GM21526 (cell line): Measurements from ENCODE around the gene AGBL4.
A peak's percentile ranks its signal among the peaks of the same experiment; 100 is the strongest.

Experiments
- ATAC-seq: cut with Tn5 transposase; IDR thresholded peaks from one replicate; pipeline ENCODE4 v1.9.1; 2021; ENCODE audit warnings: moderate library complexity; ENCODE audit not compliant: unreplicated experiment, low FRiP score

Gene AGBL4

DNA sequence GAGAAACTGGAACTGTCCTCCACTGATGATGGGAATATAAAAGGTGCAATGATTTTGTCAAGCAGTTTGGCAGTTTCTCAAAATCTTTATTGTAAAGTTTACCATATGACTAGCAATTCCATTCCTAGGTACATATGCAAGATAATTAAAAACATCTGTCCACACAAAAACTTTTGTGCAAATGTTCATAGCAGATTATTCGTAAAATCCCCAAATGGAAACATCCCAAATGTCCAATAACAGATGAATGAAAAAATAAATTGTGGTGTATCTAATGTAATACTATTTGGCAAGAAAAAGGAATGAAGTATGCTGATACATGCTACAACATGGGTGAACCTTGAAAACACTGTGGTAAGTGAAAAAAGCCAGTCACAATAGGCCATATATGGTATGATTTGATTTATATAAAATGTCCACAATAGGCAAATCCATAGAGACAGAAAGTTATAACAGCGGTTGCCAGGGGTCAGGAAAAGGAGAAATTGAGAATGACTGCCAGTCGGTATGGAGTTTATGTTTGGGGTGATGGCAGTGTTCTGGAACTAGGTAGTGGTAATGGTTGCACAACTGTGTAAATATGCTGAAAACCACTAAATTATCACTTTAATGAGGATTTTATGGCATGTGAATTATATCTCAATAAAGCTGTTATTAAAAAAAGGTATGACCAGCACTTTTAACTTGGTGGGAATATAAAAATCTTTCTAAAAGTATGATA, 1165.4 kb downstream of the AGBL4 start:
- ATAC-seq: no peak

DNA sequence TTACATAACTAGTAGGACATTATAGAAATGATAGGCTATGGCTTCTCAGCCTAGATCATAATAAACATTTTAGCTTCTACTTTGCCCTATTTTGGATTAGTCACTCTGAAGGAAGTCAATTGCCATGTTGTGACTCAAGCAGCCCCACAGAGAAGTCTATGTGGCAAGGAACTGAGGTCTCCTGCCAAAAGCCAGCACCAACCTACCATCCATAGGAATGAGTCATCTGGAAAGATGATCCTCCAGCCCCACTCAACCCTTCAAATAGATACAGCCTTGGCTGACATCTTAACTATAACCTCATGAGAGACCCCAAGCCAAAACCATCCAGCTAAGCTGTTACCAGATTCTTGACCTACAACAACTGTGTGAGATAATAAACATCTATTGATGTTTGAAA, 1170.7 kb downstream of the AGBL4 start:
- ATAC-seq: no peak

DNA sequence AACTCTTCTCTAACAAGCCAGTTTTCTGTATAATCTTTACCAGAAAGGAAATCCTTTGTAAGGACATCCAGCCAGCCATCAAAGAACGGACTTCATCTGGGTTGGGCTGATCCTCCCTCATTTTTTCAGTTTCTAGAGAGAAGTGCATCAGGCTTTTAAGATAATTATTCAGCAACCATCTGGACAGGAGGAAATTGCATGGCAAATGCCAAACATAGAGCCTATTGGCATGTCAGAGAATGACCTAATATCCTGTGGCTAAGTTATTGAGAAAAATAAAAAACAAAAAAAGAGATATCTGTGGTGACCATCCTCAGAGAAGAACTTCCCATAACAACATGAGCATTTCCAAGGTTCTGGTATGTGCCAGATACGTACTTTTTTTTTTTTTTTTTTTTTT, 1172.1 kb downstream of the AGBL4 start:
- no peak for ATAC-seq

DNA sequence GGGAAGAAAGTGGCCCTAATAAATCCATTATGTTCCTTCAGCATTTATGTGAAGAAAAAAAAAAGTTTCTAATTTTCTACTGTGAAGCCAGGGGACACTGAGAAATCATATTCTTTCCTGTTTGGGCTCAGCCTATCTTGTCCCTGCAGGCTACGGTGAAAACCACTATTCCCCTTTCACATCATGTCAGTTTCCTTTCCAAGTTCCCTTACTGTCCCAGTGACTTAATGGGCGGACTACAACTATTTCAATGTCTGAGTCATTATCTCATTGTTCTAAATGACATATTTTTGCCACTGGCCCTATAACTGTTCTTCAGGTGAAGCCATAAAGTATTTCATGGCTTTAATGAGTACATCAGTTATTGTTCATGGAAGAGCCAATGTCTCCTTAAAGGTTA, 1175.7 kb downstream of the AGBL4 start:
- no peak for ATAC-seq

DNA sequence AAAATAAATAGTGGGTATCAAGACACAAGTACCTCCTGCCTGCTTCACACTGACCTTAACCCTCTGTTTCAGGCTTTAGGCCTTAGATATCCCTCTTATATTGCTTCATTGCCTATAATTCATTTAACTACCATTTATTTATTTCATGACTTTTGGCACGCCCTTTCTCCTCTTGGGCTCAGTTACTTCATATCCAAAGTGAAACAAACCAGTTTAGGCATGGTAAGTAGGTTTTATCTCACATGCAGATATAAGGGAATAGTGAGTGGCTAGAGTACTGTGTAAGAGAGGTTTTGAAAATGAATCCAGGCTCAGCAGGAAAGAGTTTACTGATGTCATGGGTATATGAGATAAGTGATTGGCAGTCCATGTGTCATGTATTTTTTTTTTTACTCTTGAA, 1177.3 kb downstream of the AGBL4 start:
- ATAC-seq: no peak

DNA sequence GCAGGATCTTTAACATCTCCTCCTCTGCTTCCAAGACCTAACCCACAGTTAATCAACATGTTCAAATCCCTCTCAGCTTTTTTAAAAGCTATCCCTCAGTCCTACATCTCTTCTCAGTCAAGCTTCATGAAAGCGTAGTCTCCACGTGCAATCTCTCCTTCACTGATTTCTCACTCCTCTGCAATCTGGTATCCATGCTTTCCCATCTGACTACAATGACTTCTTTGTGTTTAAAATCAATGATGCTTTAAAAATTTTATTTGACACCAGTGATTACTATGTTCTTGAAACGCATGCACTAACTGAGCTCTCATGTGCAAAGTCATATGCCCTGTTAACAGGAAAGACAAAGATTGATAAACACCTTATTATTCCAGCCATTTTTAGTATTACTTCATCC, 1179.6 kb downstream of the AGBL4 start:
- ATAC-seq: no peak

DNA sequence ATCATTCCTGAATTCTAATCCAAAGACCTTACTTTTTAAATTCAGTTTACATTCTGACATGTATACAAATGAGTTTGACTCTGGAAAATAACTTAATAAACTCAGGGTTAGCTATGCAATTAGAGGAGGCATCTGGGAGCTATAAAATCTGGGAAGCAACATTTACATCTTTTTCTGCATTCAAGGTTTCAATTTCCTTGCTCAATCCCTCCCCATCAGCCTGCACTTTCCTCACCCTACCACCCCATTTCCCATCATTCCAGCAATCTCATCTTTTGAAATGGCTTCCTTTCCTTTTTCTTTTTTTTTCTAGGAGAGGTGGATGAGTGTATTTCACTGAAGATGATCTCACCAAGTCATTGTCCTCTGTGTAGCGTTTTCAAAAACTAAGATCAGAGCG, 1181.8 kb downstream of the AGBL4 start:
- no peak for ATAC-seq

DNA sequence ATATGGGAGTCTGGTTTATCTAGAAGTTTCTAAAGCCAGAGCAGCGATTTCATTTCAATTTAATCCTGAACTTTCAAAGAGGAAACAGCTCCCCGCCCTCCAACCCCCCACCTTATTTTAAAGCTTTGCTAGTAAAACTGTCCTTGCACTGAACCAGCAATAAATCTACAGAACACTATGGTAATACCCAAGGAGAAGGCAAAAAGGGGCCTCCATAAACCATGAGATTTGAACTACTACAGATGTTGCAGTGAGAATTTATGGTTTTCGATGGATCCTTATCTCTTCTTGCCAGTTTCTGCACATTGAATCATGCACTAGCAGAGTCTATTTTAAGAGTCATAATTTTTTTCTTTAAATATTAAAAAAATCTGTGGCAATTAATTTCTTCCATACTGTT, 1182.3 kb downstream of the AGBL4 start:
- ATAC-seq: no peak

DNA sequence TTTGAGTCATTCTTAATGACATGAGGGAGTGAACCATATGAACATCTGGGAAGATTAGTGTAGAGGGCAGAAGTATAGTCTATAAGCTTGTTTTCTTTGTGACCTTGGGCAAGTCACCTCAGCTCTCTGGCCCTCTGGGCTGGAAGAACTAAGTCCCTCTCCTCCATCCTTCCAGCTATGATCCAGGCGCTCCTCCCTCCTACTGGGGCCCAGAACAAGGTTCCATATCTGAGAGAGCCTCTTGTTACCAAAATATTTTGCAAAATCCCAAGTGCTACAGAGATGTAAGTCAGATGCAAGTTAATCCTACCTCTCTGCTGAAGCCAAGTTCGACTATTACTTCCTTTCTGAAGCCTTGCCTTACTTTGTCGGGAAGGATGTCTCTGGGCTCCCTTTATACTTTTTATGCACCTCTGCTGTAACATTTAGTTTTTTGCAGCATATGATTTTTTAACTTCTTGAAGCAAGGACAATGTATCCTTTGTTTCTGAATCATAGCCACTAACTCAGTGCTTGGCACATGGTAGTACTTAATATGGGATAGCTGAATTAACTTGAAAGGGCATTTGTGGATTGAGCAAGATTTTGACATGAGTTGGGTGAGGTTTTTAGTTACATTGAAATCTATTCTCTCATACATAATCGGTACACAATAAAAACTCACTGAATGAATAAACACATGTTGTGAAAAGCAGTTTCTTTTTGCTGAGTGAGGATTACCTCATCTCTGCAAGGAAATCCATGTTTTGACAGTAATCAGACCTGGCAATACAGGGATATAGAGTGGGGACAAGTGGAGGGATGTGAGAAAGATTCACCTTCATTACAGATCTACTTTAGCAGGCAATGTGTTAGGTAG, 1192.4 kb downstream of the AGBL4 start:
- no peak for ATAC-seq

DNA sequence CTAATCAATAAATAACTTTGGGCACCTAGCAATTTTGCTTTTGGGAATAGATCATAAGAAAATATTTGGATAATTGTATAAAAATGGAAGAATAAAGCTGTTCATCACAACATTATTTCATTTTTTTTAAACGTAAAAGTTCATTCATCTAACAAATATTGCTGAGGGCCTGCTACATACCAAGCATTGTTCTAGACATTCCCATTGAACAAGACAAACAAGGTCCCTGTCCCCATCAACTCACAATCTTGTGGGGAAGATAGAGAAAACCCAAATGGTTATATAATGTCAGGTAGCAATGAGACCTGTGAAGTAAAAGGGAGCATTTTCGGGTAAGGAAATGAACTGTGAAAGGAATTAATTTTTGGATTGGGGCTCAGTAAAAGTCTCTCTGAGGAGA, 1193.0 kb downstream of the AGBL4 start:
- no peak for ATAC-seq

DNA sequence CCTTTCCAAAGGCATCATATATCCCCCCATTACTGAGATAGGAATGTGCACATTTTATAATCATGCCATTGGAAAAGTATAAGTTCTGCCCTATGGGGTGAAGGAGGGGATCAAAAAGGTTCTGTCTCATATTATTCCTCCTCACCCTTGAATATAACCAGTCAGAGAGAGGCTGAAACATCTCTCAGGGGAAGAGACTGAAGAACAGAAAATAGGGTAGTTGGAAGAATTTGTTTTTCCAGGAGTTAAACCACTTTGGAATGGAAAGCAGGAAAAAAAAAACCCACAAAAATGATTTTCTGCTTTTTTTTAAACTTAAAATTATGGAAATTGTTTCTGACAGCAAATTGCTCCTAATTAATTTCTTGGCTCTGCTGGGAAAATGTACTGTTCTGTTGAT, 1194.3 kb downstream of the AGBL4 start:
- no peak for ATAC-seq

DNA sequence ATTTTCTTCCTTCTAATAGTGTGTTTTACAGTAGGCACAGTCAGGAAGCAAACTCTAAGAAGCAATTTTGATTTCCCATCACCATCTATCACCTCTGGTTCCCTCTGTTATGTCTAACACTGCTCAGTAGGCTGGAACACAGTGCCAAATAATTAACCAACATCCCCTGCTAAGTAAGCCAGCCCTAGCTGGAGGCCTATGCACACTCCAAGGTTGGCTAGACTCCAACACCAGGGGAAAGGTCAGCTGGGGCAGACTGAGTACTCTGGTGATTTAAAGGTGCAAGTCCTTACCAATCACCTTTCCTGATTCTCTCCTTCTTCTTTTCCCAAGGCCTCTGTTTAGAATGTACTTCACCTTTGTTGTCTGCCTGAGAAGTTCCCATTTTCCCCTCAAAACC, 1200.6 kb downstream of the AGBL4 start:
- no peak for ATAC-seq

DNA sequence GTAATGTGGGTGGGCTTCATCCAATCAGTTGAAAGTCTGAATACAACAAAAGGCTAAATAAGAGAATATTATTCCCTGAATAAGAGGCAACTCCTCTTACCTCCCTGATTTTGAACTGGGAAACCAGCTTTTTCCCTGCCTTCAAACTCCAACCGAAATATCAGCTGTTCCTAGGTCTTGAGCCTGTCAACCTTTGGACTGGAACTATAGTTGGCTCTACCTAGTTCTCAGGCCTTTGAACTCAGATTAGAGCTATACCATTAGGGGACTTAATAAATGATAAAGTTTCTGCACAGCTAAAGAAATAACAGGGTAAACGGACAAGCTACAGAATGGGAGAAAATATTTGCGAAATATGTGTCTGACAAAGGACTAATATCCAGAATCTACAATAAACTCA, 1203.3 kb downstream of the AGBL4 start:
- no peak for ATAC-seq

DNA sequence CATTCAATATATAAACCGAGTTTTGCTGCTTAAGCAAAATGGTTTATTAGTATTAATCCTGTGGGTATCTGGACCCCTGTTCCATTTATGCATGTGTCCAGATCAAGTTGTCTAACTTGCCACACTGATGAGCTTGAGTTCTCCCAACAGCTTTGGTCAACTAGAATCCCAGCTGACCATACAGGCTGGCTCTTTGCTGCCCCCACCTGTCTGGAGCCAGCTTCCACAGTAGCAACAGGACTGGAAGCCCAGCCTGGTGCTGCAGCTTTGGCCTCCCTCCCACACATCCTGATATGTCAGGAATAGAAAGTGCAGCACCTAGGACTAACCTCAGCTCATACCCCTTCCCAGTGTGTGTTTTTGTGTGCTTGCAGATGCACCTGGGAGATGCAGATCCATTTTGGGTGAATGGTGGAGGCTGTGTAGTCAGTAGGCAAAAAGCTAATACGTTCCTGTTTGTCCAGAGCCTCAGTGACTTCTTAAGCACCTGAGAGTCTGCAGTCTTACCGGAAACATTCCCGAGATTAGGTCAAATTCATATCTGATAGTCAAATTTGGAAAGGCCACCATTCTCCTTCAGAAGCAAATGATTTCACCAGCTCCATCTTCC, 1206.1 kb downstream of the AGBL4 start:
- ATAC-seq: peak; percentile 74

DNA sequence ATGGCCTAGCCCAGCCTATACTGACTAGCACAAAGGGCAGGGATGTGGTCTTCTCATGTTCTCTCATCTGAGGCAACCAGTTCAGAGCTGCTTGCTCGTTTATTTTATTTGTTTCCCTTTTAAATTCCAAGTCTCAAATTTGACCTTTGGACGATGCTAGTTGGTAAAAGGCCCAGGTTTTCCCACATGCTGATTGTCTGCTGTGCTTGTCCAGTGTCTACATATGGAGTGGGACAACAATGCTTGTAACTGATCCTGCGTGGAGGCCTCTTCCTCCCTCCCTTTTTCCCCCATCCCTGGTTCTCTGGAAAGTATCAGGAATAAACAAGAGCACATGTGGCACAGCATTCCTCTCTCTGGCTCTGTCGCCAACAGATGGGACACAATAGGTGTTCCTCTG, 1213.0 kb downstream of the AGBL4 start:
- ATAC-seq: no peak

DNA sequence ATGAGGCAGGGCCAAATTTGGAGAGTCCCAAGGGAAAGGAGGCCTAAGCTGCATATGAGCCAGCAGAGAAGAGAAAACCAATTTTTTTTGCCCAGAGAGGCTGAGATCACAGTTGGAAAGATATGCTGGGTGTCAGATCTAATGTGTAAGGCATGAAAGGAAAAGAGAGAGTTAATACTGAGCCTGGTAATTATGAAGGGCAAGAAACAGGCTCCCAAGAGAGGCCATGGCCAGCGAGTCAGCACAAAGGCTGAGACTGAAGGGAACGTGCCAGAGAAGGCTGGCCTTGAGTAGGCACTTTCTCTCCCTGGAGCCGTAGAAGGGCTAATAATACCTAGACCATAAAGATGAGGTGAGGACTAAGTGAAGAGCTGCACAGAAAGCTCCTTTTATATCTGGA, 1215.3 kb downstream of the AGBL4 start:
- no peak for ATAC-seq

DNA sequence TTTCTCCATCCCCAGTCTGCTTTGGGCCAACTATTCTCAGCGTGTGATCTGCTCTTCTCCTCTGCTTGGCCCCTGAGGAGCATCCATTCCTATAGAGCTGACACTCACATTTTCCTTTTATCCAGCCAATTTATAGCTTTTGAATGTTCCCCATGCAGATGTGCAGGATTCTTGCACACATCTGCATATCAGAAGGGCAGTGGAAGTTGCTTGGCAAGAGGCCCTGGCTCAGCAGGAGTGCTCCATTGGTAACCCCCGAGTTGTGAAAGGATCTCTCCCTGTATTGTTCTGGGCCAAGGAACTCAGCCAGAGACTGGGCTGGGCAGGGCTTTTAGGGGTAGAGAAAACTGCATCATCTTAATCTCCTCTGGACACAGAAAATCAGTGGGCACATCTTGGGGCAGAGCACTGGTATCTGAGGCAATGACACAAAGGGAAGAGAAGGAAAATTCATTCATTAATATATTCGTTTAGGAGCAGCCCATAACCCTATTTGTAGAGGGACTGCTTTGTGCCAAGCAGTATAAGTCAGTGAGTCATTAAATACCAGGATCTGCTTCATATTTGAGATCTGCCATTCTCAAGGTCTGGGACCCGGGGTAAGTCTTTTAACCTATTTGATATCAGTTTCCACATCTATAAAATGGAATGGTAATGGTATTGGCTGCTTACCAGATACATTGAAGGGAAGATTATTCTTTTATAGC, 1216.0 kb downstream of the AGBL4 start:
- no peak for ATAC-seq

DNA sequence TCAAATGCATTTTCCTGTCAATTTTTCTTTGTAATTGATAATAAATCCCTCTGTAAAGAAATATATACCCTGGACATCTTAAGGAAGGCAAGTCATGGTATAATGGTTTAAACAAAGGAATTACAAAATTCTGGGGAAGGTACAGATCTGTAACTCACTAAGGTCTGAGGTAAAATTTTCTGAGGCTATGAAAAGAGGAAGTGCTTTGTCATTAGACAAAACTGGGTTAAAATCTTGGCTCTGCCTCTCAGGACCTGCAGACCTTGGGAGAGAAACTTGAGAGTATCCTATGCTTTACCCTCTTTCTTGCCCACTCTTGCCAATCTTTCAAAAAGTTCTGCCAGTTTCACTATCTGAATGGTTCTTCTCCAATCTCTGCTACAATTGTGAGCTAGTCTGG, 1220.3 kb downstream of the AGBL4 start:
- no peak for ATAC-seq

DNA sequence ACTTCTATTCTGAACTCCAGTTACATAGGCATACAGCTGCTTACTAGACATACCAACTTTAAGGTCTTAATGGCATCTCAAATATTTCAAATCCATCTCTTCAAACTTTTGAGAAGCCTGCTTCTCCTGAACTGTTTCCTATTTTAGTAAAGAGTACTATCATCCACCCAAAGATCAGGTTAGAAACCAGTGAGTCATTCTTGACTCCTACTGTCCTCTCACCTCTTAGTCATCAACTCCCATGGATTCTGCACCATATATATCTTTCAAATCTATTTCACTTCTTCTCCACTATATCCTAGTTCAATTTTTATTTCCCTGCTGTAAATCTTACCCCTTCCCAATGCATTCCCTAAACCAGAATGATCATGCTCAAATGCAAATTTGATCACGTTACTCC, 1228.9 kb downstream of the AGBL4 start:
- no peak for ATAC-seq

DNA sequence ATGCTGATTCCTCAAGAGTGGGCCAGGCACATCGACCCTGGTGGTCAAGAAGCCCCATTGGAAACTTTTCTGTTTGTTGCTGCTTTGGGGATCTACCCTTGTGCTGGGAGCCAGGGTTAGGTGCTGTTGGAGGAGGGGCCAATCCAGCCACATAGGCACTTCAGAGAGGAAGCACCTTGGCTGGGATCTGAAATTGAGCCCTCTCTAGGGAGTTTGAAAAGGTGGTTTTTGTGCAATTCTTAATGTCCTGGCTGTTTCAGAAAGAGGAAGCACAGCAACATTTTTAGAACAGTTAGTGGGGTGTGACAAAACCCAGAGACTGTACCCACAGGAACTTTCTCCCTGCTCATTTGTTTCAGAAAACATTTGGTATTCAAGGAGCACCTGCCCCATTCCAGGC, 1229.9 kb downstream of the AGBL4 start:
- ATAC-seq: peak; percentile 65

DNA sequence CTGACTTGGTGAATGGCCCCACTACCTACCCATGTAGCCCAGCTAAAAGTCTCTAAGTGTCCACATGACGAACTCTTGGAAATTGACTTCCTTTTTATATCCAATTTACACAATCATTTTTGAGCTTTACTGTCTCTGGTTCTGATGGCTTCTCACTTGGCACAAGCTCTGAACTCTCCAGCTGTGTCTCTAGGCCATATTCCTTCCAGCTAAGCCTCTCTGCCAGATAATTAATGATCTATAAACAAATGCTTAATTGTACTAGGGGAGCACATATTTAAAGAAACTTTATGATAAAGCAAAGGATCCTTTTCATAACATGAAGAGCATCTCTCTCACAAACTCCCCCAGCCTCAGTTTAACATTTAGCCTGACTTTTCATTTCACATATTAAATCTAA, 1230.8 kb downstream of the AGBL4 start:
- ATAC-seq: no peak
